HG02852 (cell line): ENCODE measurements around the gene COPS2.
"Not testable (repeated sequence)": the region's sequence is repeated elsewhere in the genome, so short reads cannot be mapped to it uniquely, and the experiment has no call there.

Experiments
- ATAC-seq: cut with Tn5 transposase; IDR thresholded peaks from one replicate; pipeline ENCODE4 v1.9.1; 2021; ENCODE audit warnings: mild to moderate bottlenecking, moderate library complexity; ENCODE audit not compliant: unreplicated experiment

COPS2 gene

DNA sequence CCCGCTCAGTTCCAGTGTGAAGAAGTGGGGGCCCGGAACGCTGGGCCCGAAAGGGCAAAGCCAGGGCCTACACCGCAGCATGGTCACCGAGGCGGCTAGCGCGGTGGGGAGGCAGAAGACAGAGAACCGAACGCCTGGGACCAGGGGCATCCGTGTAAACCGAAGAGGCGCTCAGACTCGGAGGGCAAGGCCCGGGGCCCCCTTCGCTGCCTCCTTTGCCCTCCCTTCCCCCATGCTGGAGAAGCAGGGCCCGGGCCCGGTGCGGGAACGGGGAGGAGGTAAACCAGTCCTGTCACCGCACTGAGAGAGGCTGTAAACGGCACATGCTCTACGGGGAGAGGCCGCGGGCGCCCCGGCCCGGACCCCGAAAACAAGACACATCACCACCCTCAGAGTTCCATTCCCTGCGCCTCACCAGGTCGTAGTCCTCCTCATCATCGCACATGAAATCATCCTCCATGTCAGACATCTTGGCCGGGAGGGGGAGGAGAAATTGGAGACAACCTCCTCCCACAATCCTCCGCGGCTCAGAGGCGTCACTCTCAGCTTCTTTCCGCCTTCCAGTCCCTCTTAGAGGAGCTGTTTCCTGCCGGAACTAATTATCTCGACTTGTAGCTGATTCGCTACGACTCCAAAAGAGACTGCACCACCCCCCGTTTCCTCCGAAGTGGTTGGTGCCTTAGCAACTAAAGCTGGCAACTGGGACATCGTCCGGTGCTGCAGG is at the start of gene COPS2:
COPS2 (minus strand) TSS at position 490 of the 724 bp plus-strand sequence; CDS start at position 469, 21 bp downstream.
- peak; percentile 90 for ATAC-seq

DNA sequence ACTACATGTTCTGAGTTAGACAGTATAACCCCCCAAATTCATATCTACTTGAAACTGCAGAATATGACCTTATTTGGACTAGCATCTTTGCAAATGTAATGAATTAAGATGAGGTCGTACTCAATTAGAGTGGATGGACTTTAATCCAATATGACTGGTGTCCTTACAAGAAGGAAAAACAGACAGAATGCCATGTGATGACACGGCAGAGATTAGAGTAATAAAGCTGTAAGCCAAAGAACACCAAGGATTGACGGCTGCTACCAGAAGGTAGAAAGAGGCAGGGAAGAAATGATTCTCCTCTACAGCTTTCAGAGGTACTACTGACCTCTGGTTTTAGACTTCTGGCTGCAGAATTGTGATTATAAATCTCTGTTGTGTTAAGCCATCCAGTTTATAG is 44.9 kb upstream of the COPS2 start:
- ATAC-seq: no peak

DNA sequence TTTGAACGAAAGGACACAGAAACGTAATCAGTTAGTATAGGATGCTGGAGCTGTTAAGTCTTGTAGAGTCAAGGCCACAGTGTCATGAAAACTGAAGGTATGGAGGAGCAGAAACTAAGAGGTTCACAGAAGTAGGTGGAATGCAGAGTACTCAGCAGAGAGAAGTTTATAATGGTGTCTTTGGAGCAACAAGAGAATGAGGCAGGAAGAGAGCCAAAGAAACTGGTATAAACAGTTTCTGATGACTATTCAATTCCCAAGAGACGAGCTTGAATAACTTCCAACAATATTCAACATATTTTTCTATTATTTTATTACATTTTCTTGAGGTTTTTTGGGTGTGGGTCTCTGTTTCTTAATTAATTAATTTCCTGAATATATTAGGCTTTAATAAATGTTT is 44.3 kb upstream of the COPS2 start:
- no peak for ATAC-seq

DNA sequence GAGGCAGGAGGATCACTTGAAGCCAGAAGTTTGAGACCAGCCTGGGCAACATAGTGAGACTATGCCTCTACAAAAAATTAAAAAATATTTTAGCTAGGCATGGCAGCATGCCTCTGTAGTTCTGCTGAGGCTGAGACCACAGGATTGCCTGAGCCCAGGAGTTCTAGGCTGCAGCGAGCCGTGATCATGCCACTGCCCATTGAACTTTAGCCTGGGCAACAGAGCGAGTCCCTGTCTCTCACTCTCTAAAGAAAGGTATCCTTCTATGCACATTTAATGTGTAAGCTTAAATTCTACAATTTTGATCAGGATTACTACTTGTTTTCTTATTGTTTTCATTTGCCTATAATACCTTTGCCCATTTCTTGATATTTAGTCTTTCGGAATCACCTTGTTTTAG is 41.5 kb upstream of the COPS2 start:
- no peak for ATAC-seq

DNA sequence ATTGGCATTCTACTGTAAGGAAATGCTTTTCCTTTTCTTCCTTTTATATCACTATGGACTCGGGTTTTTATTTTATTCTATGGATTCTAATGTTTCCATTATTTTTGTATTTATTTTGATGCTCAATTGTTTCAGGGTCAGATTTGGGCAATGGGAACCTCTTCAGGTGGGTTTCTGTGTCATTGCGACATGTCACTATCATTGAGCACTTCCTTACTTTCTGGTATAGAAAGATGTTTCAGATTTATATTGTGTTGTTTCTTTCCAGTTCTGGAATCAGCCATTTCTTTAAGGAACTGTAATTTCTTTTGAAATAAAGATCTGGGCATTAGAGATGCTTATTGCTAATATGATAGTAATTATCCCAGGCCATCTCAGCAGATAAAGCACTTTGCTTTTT is 36.5 kb upstream of the COPS2 start:
- ATAC-seq: no peak

DNA sequence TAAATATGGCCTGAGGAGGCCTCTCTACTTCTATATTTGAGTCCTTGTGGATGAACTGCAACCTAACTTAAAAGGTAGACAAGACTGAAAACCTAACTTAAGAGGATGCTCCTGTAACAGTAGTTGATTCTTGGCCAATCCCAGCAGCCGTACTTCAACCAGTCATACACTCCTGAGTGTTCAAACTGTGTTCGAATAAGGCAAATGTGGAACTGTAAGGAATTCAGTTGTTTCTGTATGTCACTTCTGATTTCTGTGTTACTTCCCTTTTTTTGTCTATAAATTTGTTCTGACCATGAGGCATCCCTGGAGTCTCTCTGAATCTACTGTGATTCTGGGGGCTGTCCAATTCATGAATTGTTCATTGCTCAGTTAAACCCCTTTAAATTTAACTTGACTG is 35.2 kb upstream of the COPS2 start:
- ATAC-seq: no peak

DNA sequence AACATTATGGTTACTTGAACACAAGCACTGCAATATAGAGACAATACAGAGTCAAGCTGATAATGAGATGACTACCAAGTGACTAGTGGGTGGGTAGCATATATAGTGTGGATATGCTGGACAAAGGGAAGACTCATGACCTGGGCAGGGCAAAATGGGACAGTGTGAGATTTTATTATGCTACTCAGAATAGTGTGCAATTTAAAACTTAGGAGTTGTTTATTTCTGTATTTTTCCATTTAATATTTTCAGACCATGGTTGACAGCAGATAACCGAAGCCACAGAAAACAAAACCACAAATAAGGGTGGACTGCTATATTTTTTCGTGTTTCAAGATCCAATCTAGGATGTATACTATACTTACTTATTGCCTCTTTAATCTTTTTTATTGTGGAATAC is 34.2 kb upstream of the COPS2 start:
- ATAC-seq: no peak

DNA sequence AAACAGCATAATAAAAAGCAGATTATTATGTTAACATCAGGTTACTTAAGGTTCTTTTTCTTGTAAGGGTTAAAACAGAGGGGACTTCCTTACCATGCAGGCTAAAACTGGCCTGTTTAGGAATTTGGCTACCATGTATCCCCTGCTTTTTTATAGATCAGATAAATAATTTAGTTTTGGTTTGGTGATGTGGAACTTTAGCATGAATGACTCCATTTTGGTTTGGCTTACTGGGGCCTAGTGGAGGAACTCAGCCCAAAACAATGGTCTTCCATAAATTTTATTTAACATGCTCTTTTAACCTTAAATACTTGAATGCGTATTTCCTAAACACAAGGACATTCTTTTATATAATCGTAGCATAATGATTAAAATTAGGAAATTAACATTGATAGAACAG is 33.5 kb upstream of the COPS2 start:
- no peak for ATAC-seq

DNA sequence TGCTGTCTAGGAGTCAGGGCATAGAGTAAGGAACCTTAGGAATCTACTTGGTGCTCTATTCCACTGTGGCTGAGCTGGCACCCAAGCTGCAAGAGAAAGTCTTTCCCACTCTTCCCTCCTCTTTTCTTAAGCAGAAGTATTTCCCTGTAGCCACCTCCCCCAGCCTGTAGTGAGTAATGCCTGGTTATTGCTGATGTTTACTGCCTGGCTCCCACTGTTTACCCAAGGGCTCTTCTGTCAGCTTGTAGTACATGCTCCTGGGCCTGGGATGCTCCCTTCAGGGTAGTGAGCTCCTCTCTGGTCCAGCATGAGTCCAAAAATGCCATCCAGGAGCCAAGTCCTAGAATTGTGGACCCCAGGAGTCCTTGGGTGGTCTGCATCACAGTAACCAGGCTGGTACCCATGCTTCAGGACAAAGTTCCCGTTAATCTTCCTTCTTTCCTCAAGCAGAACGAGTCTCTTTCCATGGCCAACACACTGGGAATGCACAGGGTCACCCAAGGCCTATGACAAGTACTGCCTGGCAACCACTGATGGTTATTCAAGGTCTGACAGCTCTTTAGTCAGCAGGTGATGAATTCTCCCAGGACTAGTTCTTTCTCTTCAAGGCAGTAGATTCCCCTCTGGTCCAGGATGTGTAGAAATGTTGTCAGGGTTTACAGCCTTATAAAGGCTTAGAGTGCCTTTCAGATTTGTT is 32.3 kb upstream of the COPS2 start:
- ATAC-seq: no peak

DNA sequence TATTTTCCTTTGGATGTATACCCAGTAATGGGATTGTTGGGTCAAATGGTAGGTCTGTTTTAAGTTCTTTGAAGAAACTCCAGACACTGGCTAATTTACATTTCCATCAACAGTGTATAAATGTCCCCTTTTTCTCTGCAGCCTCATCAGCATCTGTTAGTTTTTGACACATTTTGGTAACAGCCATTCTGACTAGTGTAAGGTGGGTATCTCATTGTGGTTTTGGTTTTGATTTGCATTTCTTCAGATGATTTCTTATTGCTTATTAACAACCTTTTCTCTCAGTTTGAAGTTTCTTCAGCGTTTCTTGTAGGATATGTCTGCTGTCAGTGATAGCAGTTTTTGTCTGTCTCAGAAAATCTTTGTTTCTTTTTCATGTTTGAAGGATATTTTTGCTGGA is 30.1 kb upstream of the COPS2 start:
- ATAC-seq: no peak

DNA sequence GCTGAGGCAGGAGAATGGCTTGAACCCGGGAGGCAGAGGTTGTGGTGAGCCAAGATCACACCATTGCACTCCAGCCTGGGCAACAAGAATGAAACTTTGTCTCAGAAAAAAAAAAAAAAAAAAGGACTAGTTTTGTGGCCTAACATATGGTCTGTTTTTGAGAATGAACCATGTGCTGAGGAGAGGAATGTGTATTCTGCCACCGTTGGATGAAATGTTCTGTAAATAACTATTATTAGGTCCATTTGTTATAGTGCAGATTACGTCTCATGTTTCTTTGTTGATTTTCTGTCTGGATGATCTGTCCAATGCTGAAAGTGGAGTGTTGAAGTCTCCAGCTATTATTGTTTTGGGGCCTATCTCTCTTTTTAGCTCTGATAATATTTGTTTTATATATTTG is 28.3 kb upstream of the COPS2 start:
- not testable (repeated sequence) for ATAC-seq

DNA sequence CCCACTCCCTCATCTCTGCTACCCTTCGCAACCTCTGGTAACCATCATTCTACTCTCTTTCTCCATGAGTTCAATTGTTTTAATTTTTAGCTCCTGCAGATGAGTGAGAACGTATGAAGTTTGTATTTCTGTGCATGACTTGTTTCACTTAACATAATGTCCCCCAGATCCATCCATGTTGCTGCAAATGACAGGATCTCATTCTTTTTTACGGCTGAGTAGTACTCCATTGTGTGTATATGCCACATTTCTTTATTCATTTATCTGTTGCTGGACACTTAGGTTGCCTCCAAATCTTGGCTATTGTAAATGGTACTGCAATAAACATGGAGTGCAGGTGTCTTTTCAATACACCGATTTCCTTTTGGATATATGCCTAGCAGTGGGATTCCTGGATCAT is 26.7 kb upstream of the COPS2 start:
- no peak for ATAC-seq

DNA sequence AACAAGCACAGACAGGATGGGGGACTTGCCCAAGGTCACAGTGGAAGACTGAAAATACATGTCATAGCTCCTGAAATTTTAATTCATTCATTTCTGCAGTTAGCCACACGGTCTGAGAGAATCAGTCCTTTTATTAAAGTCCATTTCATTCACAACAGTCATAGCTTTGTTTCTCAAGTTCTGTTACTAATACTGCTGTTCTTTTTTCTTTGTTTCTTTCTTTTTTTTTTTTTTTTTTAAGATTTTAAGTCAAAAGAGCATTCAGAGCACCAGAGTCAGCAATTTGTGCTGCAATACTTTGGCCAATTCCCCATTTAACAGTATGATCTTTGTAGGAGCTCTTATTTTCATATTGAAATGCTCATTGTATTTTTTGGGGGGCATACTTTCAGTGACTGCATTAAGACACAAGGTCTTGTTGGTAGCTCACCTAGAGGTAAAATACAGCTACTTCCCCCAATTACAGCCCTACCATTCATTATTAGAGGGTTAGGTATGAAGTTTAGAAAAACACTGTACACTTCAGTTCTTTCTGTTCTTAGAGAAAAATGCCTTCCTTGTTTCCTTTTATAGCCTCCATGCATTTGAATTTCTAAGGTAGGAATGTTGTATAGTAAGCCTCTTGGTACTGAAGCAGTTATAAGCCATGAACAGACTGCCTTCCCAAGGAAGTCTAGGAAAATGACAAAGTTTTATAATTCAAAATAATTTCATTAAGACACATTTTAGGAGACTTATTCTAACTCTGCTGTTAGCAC is 24.2 kb upstream of the COPS2 start:
- no peak for ATAC-seq

DNA sequence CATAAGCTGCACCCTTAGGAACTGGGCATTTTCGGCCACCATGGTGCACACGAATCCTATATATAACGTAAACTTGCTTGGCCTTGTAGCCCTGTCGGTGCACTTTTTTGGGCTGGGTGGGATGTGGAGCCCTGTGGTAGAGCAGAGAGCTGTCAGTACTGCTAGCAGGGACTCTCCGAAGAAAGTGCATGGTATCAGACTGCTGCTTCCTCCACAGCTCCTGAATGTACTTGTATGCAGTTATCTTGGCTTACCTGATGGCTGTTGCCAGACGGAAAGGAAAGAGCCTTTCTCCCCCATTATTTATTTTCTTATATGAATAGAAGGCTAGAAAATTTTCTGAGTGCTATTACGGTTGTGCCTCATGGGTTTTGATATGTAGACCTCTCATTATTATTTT is 23.1 kb upstream of the COPS2 start:
- ATAC-seq: no peak

DNA sequence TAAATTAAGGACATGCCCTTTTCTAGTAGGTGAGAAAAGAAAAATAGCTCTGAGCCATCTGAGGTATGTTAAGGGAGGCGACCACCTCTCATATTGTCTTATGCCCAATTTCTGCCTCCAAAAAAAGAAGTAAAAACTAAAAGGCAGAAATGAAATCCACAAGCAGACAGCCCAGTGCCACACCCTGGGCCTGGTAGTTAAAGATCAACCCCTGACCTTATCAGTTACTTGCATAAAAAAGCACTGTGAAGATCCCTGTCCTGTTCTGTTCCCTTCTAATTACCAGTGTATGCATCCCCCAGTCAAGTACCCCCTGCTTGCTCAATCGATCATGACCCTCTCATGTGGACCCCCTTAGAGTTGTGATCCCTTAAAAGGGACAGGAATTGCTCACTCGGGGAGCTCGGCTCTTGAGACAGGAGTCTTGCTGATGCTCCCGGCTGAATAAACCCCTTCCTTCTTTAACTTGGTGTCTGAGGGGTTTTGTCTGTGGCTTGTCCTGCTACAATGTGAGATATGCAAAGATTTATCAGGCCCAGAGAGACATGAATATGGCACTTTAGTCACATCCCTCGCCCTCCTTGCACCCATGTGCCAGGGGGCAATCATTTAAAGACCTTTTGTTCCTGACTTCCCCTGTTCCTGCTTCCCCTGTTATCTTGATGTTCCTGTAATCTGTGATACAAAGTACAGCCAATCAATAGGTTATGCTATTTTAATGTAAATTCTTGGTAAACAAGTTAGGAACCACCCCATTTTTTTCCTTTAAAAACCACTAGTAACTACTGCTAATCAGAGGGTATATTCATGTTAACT is 20.4 kb upstream of the COPS2 start:
- ATAC-seq: not testable (repeated sequence)

DNA sequence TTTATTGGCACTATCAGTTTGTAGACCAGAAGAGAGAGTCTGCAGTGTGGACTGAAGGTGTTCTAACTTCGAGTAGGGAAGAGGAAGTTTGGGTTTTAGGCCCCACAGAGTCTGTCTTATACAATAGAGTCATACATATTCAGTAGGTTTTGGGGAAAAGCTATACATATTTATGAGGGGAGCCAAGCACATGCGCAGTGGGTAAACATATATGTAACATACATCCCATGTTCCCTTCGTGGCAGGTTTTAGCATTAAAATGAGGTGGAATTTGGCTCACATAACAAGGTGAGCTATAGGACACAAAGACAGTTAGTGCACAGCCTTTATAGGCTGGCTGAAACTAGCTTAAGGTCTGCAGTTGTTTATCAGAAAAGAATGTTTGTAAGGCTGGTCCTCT is 19.5 kb upstream of the COPS2 start:
- ATAC-seq: no peak

DNA sequence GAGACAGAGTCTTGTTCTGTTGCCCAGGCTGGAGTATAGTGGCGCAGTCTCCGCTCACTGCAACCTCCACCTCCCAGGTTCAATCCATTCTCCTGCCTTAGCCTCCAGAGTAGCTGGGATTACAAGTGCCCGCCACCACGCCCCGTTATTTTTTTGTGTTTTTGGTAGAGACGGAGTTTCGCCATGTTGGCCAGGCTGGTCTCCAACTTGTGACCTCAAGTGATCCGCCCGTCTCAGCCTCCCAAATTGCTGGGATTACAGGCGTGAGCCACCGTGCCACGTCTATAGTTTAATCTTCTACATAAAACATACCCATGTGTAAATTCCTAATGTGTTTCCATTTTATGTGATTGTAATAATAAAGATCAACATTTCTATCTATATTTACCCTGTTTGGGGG is 16.4 kb upstream of the COPS2 start:
- no peak for ATAC-seq

DNA sequence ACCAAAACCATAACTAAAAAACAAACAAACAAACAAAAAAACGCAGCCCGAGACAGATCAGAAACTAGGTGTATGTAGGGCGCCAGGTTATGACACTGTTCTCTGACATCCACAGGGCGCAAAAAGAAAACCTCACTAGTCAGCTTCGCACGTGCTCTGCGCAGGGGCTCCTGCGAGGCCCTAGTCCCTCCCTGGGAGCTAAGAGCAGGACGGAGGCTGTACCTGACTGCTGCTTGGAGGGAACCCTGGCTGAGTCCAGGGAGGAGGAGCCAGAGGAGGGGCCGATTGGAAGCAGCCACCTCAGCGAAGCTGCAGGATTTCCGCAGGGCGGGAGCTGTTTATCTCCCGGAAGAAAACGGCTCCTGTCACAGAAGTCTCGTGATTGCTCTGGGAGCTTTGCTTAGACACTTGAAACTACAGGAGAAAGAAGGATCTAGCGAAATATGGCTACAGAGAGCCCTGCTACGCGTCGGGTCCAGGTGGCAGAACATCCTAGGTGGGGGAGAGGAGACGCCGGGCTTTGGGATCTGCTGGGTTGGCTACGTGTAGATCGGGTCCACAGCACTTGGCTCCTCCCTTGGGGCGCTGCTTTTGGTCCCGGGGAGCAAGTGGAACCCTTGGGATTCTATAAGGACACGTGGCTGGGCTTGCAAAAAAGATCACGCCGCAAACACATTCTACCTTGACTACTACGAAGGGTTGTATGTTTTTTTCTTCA is 14.6 kb upstream of the COPS2 start, which contains the start of gene GALK2:
GALK2 (plus strand) TSS at position 368 of the 718 bp plus-strand sequence; CDS start at position 444, 76 bp downstream.
- peak; percentile 97 for ATAC-seq

DNA sequence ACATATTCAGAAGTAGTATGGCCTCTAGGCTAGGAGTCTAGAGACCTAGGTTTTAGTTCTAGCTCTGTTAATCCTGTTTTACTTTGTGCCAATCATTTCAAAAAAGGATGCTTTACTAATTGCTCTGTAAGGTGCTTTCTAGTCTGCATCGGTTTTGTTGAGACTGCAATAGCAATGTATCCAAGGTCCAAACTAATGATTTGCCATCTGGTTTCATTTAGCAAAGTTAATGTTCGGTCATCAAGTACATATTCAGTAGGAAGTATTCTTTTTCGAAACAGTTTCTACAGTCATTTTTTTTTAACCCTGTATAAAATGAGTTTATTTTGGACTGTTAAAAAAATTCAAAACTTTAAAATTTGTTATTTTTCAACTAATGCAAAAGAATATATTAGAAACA is 12.6 kb upstream of the COPS2 start:
- ATAC-seq: no peak

DNA sequence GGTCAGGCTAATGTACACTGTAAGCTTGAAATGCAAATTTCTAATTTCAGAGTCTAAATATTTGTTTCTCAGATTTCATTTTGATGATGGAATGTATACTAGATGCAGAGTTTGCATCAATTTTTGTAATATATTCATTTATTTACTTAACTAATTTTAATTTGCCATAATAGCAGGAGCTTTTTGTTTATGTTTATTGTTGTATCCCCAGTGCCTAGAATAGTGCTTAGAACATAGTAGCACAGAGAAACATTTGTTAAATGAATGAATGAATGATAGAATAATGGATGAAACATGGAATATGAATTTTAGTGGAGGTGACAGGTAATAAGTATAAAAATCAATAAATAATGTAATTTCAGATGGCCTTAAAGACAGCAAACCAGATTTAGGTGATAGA is 9.5 kb upstream of the COPS2 start:
- no peak for ATAC-seq
